HepG2 (cell line): ENCODE data around the gene CAMK1D. TPM values are rescaled to one million over a fixed set of nuclear protein-coding genes. Genes with fewer than 3 reads are reported as not detected.
"Not testable (repeated sequence)": the region's sequence is repeated elsewhere in the genome, so short reads cannot be mapped to it uniquely, and the experiment has no call there.

Source experiments
- ATAC-seq: fragments of 200-7000 bp; cut with Tn5 transposase; 3 replicates; pipeline ENCODE4 v1.9.1; 2020; ENCODE audit warnings: mild to moderate bottlenecking, moderate library complexity
- BruUV-seq: library from RNA; stranded (reverse); fragments of 400-500 nt; replicated peaks from 2 replicates; lab custom pipeline; 2021; lab: Mats Ljungman, UMichigan
- CTCF ChIA-PET: fragments of 300-600 bp; formaldehyde crosslinking; extraction: SDS; loops from one replicate; lab custom pipeline; 2021; ENCODE audit warnings: low total read pairs, inconsistent platforms, low intra/inter-chr PET ratio; lab: Yijun Ruan, JAX
- POLR2A ChIA-PET: fragments of 350-600 bp; sonication (Branson Sonifier 250); formaldehyde crosslinking; loops from one replicate; lab custom pipeline; 2020; ENCODE audit warnings: antibody characterized with exemption, inconsistent platforms; lab: Yijun Ruan, JAX
- DNase-seq: peaks from one replicate; pipeline ENCODE4 v3.0.0-alpha.2; 2015; ENCODE audit warnings: low spot score
- FAIRE-seq: peaks from 3 replicates; lab custom pipeline; 2011; peaks lifted over from hg19 to GRCh38; lab: Jason Lieb, UNC
- H2AFZ ChIP-seq: one replicate; pipeline ENCODE4 v1.6.1; 2011; ENCODE audit warnings: low read length, inconsistent platforms
- H3K27ac ChIP-seq: fragments of 300-600 bp; 3 replicates; pipeline ENCODE4 v1.8.0; 2011; ENCODE audit warnings: mixed run types, mild to moderate bottlenecking, mixed read lengths, low read length, inconsistent platforms; ENCODE audit not compliant: insufficient read depth; ENCODE audit errors: extremely low read length
- H3K27me3 ChIP-seq, 2 experiments: fragments of 200-600 bp in 1 of 2; 2 replicates in 1 of 2; 3 replicates in 1 of 2; pipeline versions ENCODE4 v1.6.0 to v1.8.0; 2011; ENCODE audit warnings: low read length in 2 of 2, mild to moderate bottlenecking in 2 of 2, moderate library complexity in 2 of 2, inconsistent platforms in 1 of 2; ENCODE audit not compliant: insufficient read depth in 2 of 2, control insufficient read depth in 1 of 2
- H3K36me3 ChIP-seq, 2 experiments: fragments of 200-600 bp in 1 of 2; replicated peaks in 1 of 2; 2 replicates in 1 of 2; 3 replicates in 1 of 2; pipeline versions ENCODE4 v1.5.1 to v1.8.0; 2011; ENCODE audit warnings: low read length in 2 of 2, inconsistent platforms in 1 of 2; ENCODE audit not compliant: insufficient read depth in 2 of 2, control insufficient read depth in 1 of 2
- H3K4me1 ChIP-seq: 2 replicates; pipeline ENCODE4 v1.5.1; 2012; ENCODE audit warnings: low read length, inconsistent platforms; ENCODE audit not compliant: insufficient read depth
- H3K4me2 ChIP-seq: 2 replicates; pipeline ENCODE4 v1.6.0; 2011; ENCODE audit warnings: low read depth, low read length, inconsistent platforms
- H3K4me3 ChIP-seq, 3 experiments: fragments of 200-600 bp in 1 of 3; sonication (generic), shearing (Covaris generic) in 1 of 3; replicated peaks in 1 of 3; 2 replicates each; pipeline ENCODE4 v1.5.1; 2011 to 2016; ENCODE audit warnings: low read length in 3 of 3, inconsistent platforms in 2 of 3, low read depth in 2 of 3, mild to moderate bottlenecking in 2 of 3, control low read depth in 1 of 3, mixed read lengths in 1 of 3; ENCODE audit not compliant: insufficient read depth in 1 of 3
- H3K79me2 ChIP-seq: one replicate; pipeline ENCODE4 v1.6.1; 2011; ENCODE audit warnings: low read length, inconsistent platforms; ENCODE audit not compliant: insufficient read depth
- H3K9ac ChIP-seq: 2 replicates; pipeline ENCODE4 v1.6.0; 2011; ENCODE audit warnings: mild to moderate bottlenecking, low read depth, low read length, inconsistent platforms; ENCODE audit not compliant: insufficient read depth
- H3K9me3 ChIP-seq: 2 replicates; pipeline ENCODE4 v1.5.1; 2012; ENCODE audit warnings: mild to moderate bottlenecking, low read length
- H4K20me1 ChIP-seq: 2 replicates; pipeline ENCODE4 v1.6.0; 2011; ENCODE audit warnings: inconsistent platforms, mild to moderate bottlenecking, low read length, moderate library complexity; ENCODE audit not compliant: insufficient read depth
- MTA3 ChIP-seq: sonication (generic); formaldehyde crosslinking; IDR thresholded peaks from 2 replicates; pipeline ENCODE4 v1.4.0; 2020; ENCODE audit warnings: missing genetic modification reagents
- NFIB ChIP-seq: sonication (generic); formaldehyde crosslinking; IDR thresholded peaks from 2 replicates; pipeline ENCODE4 v1.9.0; 2021; ENCODE audit warnings: missing genetic modification reagents, mild to moderate bottlenecking, borderline replicate concordance
- NONO ChIP-seq, 2 experiments: fragments of 450-650 bp in 1 of 2; sonication (generic) in 1 of 2; formaldehyde crosslinking in 1 of 2; IDR thresholded peaks in 1 of 2; conservative IDR thresholded peaks in 1 of 2; 2 replicates each; pipeline versions ENCODE4 v1.6.1 to v1.8.0; 2017 to 2022; ENCODE audit warnings: mild to moderate bottlenecking in 1 of 2, missing genetic modification reagents in 1 of 2, moderate library complexity in 1 of 2
- TBX2 ChIP-seq: sonication (generic); formaldehyde crosslinking; IDR thresholded peaks from 2 replicates; pipeline ENCODE4 v1.5.0; 2020; ENCODE audit warnings: missing genetic modification reagents, mild to moderate bottlenecking, borderline replicate concordance
- TBX3 ChIP-seq: fragments of 450-650 bp; IDR thresholded peaks from 2 replicates; pipeline ENCODE4 v1.6.1; 2017; ENCODE audit warnings: antibody characterized with exemption, mild to moderate bottlenecking, inconsistent platforms, borderline replicate concordance
- ZBTB3 ChIP-seq: sonication (generic); formaldehyde crosslinking; IDR thresholded peaks from 2 replicates; pipeline ENCODE4 v1.4.0; 2020; ENCODE audit warnings: low read depth, mild to moderate bottlenecking, moderate library complexity, missing genetic modification reagents, borderline replicate concordance
- ZBTB7A ChIP-seq: sonication (generic); formaldehyde crosslinking; IDR thresholded peaks from 2 replicates; pipeline ENCODE4 v1.8.0; 2022; ENCODE audit warnings: mild to moderate bottlenecking, missing genetic modification reagents
- ZFP62 ChIP-seq: sonication (generic); formaldehyde crosslinking; IDR thresholded peaks from 2 replicates; pipeline ENCODE4 v1.4.0; 2020; ENCODE audit warnings: missing genetic modification reagents
- ZNF567 ChIP-seq: sonication (generic); formaldehyde crosslinking; IDR thresholded peaks from 2 replicates; pipeline ENCODE4 v1.8.1; 2023; ENCODE audit warnings: mild to moderate bottlenecking, missing genetic modification reagents, borderline replicate concordance
- ZNF629 ChIP-seq: sonication (generic); formaldehyde crosslinking; conservative IDR thresholded peaks from 2 replicates; pipeline ENCODE4 v1.5.0; 2020; ENCODE audit warnings: missing genetic modification reagents
- WGBS: methylation state at CpG from one replicate; pipeline ENCODE4 v1.1.6; 2017; ENCODE audit warnings: low lambda C conversion rate; 5-methylcytosine and 5-hydroxymethylcytosine counted together
- in situ Hi-C: cut with HindIII; loops from 2 replicates; pipeline ENCODE4 v1.10.0; 2017; ENCODE audit warnings: low pct_unique_long_range_greater_than_20kb; ENCODE audit not compliant: extremely low pct_ligation_motif_present
- intact Hi-C: fragments of 100-400 bp; cut with micrococcal nuclease; formaldehyde crosslinking; loops from one replicate; pipeline ENCODE4 v1.10.0; 2022; ENCODE audit not compliant: unreplicated experiment
- polyA plus RNA-seq, 8 experiments: library from polyadenylated mRNA; depleted of rRNA in 3 of 8; stranded (reverse) in 7 of 8; unstranded in 1 of 8; fragments of >200 nt; fragmentation: Illumina TruSeq in 4 of 8; extraction: Trizol in 4 of 8; gene quantifications; 2 replicates each; pipeline versions ENCODE4 v1.2.1 to v1.2.3, GENCODE V29; 2011 to 2016; ENCODE audit warnings: low read depth in 4 of 8, missing spikeins in 1 of 8, mixed read lengths in 1 of 8; ENCODE audit not compliant: insufficient read depth in 1 of 8
- total RNA-seq, 5 experiments: library from RNA; depleted of rRNA; stranded (reverse); fragments of >200 nt; fragmentation: Illumina TruSeq; extraction: Trizol; gene quantifications; 2 replicates each; pipeline ENCODE4 v1.2.3, GENCODE V29; 2016; ENCODE audit warnings: low read depth in 1 of 5
- TF ChIP-seq, protein P1 (sequence below): IDR thresholded peaks from 2 replicates; pipeline ENCODE4 v1.6.1; 2016; ENCODE audit warnings: mild to moderate bottlenecking

The CAMK1D gene
- total and polyA plus RNA-seq, 2 of the 13 experiments (the other 11 are each of a cell fraction or from before 2014, with no cell fraction given): under 0.01 TPM; not detected in 1

DNA sequence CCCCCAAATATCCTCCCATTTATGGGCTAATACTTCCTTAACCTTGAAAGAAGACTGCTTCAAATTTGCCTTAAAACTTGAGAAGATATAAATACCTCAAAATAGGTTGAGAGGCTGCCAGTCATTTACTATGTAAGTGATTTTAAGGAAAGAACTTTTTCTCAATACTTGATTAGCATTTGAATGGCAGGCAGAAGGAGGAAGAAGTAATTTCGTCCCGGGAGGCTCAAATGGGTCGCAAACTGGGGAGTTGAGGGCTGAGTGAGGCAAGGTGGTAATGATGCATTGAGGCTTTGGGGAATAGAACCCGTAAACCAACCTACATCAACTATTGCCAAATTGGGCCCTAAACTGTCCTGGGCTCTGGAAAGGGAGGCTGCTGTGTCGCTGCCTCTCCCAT, 11.1 kb downstream of the CAMK1D start:
- no TSS peak for BruUV-seq
- H4K20me1 ChIP-seq: no peaks in the 10 kb centered on the region
- no peaks in the 10 kb centered on the region for H3K4me1 ChIP-seq
- no peak overlapping the region for H3K9ac ChIP-seq
- 65% methylated on average over 5 of the region's 5 CpGs for WGBS
- POLR2A ChIA-PET: no interaction called here
- FAIRE-seq (no peak), DNase-seq (no peak), ATAC-seq (no peak)
- no peaks in the 10 kb centered on the region for H3K79me2 ChIP-seq
- H3K27ac ChIP-seq: no peak overlapping the region
- no peaks in the 10 kb centered on the region for H3K36me3 ChIP-seq
- no peaks in the 10 kb centered on the region for H3K9me3 ChIP-seq
- H3K27me3 ChIP-seq: peaks cover 0 to 20% of the 10 kb centered on the region in 2 experiments; a peak in 3 of 5 replicates
- H3K4me2 ChIP-seq: no peak overlapping the region
- no peak overlapping the region for H2AFZ ChIP-seq
- TF ChIP-seq, protein P1, sequence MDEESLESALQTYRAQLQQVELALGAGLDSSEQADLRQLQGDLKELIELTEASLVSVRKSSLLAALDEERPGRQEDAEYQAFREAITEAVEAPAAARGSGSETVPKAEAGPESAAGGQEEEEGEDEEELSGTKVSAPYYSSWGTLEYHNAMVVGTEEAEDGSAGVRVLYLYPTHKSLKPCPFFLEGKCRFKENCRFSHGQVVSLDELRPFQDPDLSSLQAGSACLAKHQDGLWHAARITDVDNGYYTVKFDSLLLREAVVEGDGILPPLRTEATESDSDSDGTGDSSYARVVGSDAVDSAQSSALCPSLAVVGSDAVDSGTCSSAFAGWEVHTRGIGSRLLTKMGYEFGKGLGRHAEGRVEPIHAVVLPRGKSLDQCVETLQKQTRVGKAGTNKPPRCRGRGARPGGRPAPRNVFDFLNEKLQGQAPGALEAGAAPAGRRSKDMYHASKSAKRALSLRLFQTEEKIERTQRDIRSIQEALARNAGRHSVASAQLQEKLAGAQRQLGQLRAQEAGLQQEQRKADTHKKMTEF (CRISPR knock-in tag): no peak
- TF ChIP-seq TBX3 (no peak), ZNF567 (CRISPR knock-in tag) (no peak), TBX2 (CRISPR knock-in tag) (no peak), NFIB (CRISPR knock-in tag) (no peak), ZNF629 (CRISPR knock-in tag) (no peak), MTA3 (CRISPR knock-in tag) (no peak), ZFP62 (CRISPR knock-in tag) (no peak), ZBTB3 (no peak), NONO (IDR thresholded peaks at IDR 0.05) (no peak), NONO (CRISPR knock-in tag; conservative IDR thresholded peaks at IDR 0.05) (no peak), ZBTB7A (CRISPR knock-in tag) (no peak)
- in situ Hi-C loops (no loop called here), intact Hi-C loops (no loop called here)
- H3K4me3 ChIP-seq: no peak overlapping the region
- CTCF ChIA-PET: no interaction called here

GRCh38 chr10:12361115-12361514, 11.8 kb downstream of the CAMK1D start:
- H3K9ac ChIP-seq, POLR2A ChIA-PET, in situ Hi-C loops, BruUV-seq, H3K36me3 ChIP-seq, CTCF ChIA-PET, H3K9me3 ChIP-seq, H3K27ac ChIP-seq, H3K4me2 ChIP-seq, H3K4me3 ChIP-seq, H3K79me2 ChIP-seq, H3K4me1 ChIP-seq, ATAC-seq, H4K20me1 ChIP-seq, DNase-seq, H2AFZ ChIP-seq, FAIRE-seq, intact Hi-C loops: not testable (repeated sequence)
- peaks cover 0 to 15% of the 10 kb centered on the region in 2 experiments; a peak in 3 of 5 replicates for H3K27me3 ChIP-seq
- WGBS: 31% methylated on average over 5 of the region's 5 CpGs
